Bronchial epithelial cell (primary cell): ENCODE results near the gene LRRN4. TPM values are rescaled to one million over a fixed set of nuclear protein-coding genes. Genes with fewer than 3 reads are reported as not detected.

Experiments used
- DNase-seq: peaks from one replicate; pipeline ENCODE4 v3.0.0-alpha.2; 2010; ENCODE audit warnings: low read depth
- FAIRE-seq: peaks from 2 replicates; lab custom pipeline; 2011; peaks lifted over from hg19 to GRCh38; lab: Jason Lieb, UNC
- H3K27me3 ChIP-seq: 2 replicates; pipeline ENCODE4 v1.5.1; 2011; ENCODE audit warnings: low read length; ENCODE audit not compliant: control insufficient read depth, insufficient read depth
- H3K36me3 ChIP-seq: 2 replicates; pipeline ENCODE4 v1.5.1; 2011; ENCODE audit warnings: low read length; ENCODE audit not compliant: control insufficient read depth, insufficient read depth
- H3K4me3 ChIP-seq: 2 replicates; pipeline ENCODE4 v1.5.1; 2011; ENCODE audit warnings: mild to moderate bottlenecking, low read depth, low read length, control low read depth
- CTCF ChIP-seq: IDR thresholded peaks from 2 replicates; pipeline ENCODE4 v1.5.1; 2011; ENCODE audit warnings: mild to moderate bottlenecking, moderate library complexity, low read length, control low read depth, inconsistent platforms; ENCODE audit not compliant: insufficient read depth, severe bottlenecking
- total RNA-seq: library from RNA; depleted of rRNA; stranded (reverse); fragments of >200 nt; gene quantifications from 2 replicates; pipeline ENCODE4 v1.2.1, GENCODE V29; 2014

LRRN4 gene
- total RNA-seq, 1 donor from 2014 or later: not detected

GRCh38 chr20:6095409-6095808, 41.5 kb upstream of the LRRN4 start:
- Histone ChIP-seq H3K27me3 (no peaks in the 10 kb centered on the region), H3K4me3 (no peak overlapping the region), H3K36me3 (peaks cover 26% of the 10 kb centered on the region)
- no peak for TF ChIP-seq CTCF
- no peak for DNase-seq
- FAIRE-seq: no peak

- peaks cover 28% of the 10 kb centered on the region for H3K36me3 ChIP-seq
These were observed 40.7 kb upstream of the LRRN4 start for GRCh38 chr20:6094565-6094964.

GRCh38 chr20:6094063-6094462, 40.2 kb upstream of the LRRN4 start:
- DNase-seq: no peak
- Histone ChIP-seq H3K27me3 (no peaks in the 10 kb centered on the region), H3K4me3 (no peak overlapping the region), H3K36me3 (peaks cover 31% of the 10 kb centered on the region)
- no peak for TF ChIP-seq CTCF
- FAIRE-seq: no peak

More at GRCh38 chr20:6094565-6094964, 40.7 kb upstream of the LRRN4 start:
- FAIRE-seq: no peak
- TF ChIP-seq CTCF: no peak
- Histone ChIP-seq H3K27me3 (no peaks in the 10 kb centered on the region), H3K4me3 (no peak overlapping the region)
- DNase-seq: no peak

GRCh38 chr20:6091661-6092060, 37.8 kb upstream of the LRRN4 start:
- no peak for FAIRE-seq
- Histone ChIP-seq H3K27me3 (no peaks in the 10 kb centered on the region), H3K36me3 (peaks cover 25% of the 10 kb centered on the region), H3K4me3 (no peak overlapping the region)
- no peak for DNase-seq
- no peak for TF ChIP-seq CTCF

- H3K4me3 ChIP-seq: no peak overlapping the region
- peaks cover 16% of the 10 kb centered on the region for H3K36me3 ChIP-seq
- FAIRE-seq: no peak
- H3K27me3 ChIP-seq: no peaks in the 10 kb centered on the region
- TF ChIP-seq CTCF: no peak
- DNase-seq: peak; percentile 92
These were observed 33.0 kb upstream of the LRRN4 start for GRCh38 chr20:6086868-6087267.

GRCh38 chr20:6083926-6084325, 30.1 kb upstream of the LRRN4 start:
- no peak overlapping the region for H3K4me3 ChIP-seq
- DNase-seq (no peak), FAIRE-seq (no peak)
- TF ChIP-seq CTCF: no peak
- H3K27me3 ChIP-seq: no peaks in the 10 kb centered on the region
- peaks cover 14% of the 10 kb centered on the region for H3K36me3 ChIP-seq
